GM23248 (cell line): Measurements from ENCODE around the gene ENTHD1.

Experiments
- EZH2 ChIP-seq: fragments of 200-600 bp; sonication (generic); IDR thresholded peaks from 2 replicates; pipeline ENCODE4 v1.6.1; 2018; ENCODE audit warnings: antibody characterized with exemption, mild to moderate bottlenecking; ENCODE audit not compliant: insufficient read depth, poor library complexity, severe bottlenecking
- EZH2phosphoT487 ChIP-seq: fragments of 200-600 bp; sonication (generic); IDR thresholded peaks from 2 replicates; pipeline ENCODE4 v1.6.1; 2018; ENCODE audit warnings: antibody characterized with exemption, moderate library complexity, mild to moderate bottlenecking, low read depth; ENCODE audit not compliant: insufficient read depth

DNA sequence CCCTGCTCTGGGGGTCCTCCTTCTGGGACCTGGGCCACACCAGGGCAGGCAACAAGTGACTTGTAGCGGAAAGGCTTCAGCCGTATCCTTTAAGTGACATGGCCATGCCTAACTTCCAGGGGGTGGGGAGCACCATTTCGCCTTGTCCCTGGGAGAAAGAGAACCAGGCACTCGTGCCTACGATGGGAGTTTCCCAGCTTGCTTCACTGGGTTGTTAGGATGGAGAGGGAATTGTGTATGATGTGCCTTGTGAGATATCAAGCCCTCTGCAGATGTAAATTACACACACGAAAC is 171.6 kb downstream of the ENTHD1 start:
- TF ChIP-seq EZH2 (no peak), EZH2phosphoT487 (no peak)
